Measurements from ENCODE around the gene IL11.
"Not testable (repeated sequence)": the region's sequence is repeated elsewhere in the genome, so short reads cannot be mapped to it uniquely, and the experiment has no call there.

IL11 gene

GRCh38 chr19:55350620-55351315 lies 19.5 kb downstream of the IL11 start:
- DNase-seq (ENCODE audit: low read depth): no peak

GRCh38 chr19:55348317-55349034 lies 21.8 kb downstream of the IL11 start:
- no peak for DNase-seq (ENCODE audit: low read depth)

- no peak for DNase-seq (ENCODE audit: low read depth)
Observed at GRCh38 chr19:55347442-55348009, 22.7 kb downstream of the IL11 start.

- no peak for DNase-seq (ENCODE audit: low read depth)
Observed at GRCh38 chr19:55346725-55347441, 23.4 kb downstream of the IL11 start.

GRCh38 chr19:55345818-55346724 lies 24.2 kb downstream of the IL11 start:
- no peak for DNase-seq (ENCODE audit: low read depth)

GRCh38 chr19:55345101-55345817 lies 25.0 kb downstream of the IL11 start:
- no peak for DNase-seq (ENCODE audit: low read depth)

GRCh38 chr19:55344444-55344843 lies 25.8 kb downstream of the IL11 start:
- no peak for DNase-seq (ENCODE audit: low read depth)

- no peak for DNase-seq (ENCODE audit: low read depth)
Observed at GRCh38 chr19:55341595-55342531, 28.4 kb downstream of the IL11 start.

GRCh38 chr19:55341171-55341588 lies 29.1 kb downstream of the IL11 start:
- peak; percentile 37 for DNase-seq (ENCODE audit: low read depth)

- no peak for DNase-seq (ENCODE audit: low read depth)
Observed at GRCh38 chr19:55340784-55341147, 29.5 kb downstream of the IL11 start.

- DNase-seq (ENCODE audit: low read depth): no peak
Observed at GRCh38 chr19:55339889-55340783, 30.1 kb downstream of the IL11 start.

GRCh38 chr19:55339105-55339888 lies 31.0 kb downstream of the IL11 start, which contains the start of gene KMT5C:
KMT5C (plus strand) TSS chr19:55339876; CDS start chr19:55341937, 2,061 bp downstream.
- peak; percentile 100 for DNase-seq (ENCODE audit: low read depth)

GRCh38 chr19:55336101-55336500 lies 34.2 kb downstream of the IL11 start:
- no peak for DNase-seq (ENCODE audit: low read depth)

- DNase-seq (ENCODE audit: low read depth): no peak
Observed at GRCh38 chr19:55333870-55334269, 36.4 kb downstream of the IL11 start.

GRCh38 chr19:55329791-55330190 lies 40.5 kb downstream of the IL11 start:
- not testable (repeated sequence) for DNase-seq (ENCODE audit: low read depth)

GRCh38 chr19:55328774-55329318 lies 41.4 kb downstream of the IL11 start:
- not testable (repeated sequence) for DNase-seq (ENCODE audit: low read depth)

GRCh38 chr19:55325172-55325571 lies 45.1 kb downstream of the IL11 start, which contains the start of gene TMEM150B:
TMEM150B (minus strand) TSS chr19:55325341; CDS start chr19:55321036, 4,305 bp downstream.
- no peak for DNase-seq (ENCODE audit: low read depth)

Measured in stimulated activated CD4-positive, alpha-beta T cell treated with anti-CD3 and anti-CD28 coated beads, Interleukin-2, amount 100 ng/mL, for 4 hours (primary cell).